Spleen (tissue), 7 donors: ENCODE results near the gene C11orf21.

ENCODE experiments used
- POLR2AphosphoS5 ChIP-seq, 3 donors: sonication (generic); formaldehyde crosslinking; IDR thresholded peaks; one replicate each; pipeline ENCODE4 v1.5.1; 2017; ENCODE audit warnings: antibody characterized with exemption in 3 of 3
- TF ChIP-seq, protein P1 (sequence below), 11 experiments: fragments of 200-600 bp in 7 of 11; fragments of 450-650 bp in 4 of 11; sonication (generic) in 4 of 11; IDR thresholded peaks in 8 of 11; conservative IDR thresholded peaks in 3 of 11; 1 replicate in 7 of 11; 2 replicates in 4 of 11; pipeline versions ENCODE4 v1.4.0 to v1.8.0; 2016 to 2021; ENCODE audit warnings: antibody characterized with exemption in 11 of 11, inconsistent platforms in 4 of 11, mild to moderate bottlenecking in 1 of 11
- donor health status: DM: no; HTN: no; CAD: no; lungs with moderate emphysema.
- donor health status: DM: no; HTN: no; CAD: no.
- donor health status: DM: no; HTN: no; CAD: no.

DNA sequence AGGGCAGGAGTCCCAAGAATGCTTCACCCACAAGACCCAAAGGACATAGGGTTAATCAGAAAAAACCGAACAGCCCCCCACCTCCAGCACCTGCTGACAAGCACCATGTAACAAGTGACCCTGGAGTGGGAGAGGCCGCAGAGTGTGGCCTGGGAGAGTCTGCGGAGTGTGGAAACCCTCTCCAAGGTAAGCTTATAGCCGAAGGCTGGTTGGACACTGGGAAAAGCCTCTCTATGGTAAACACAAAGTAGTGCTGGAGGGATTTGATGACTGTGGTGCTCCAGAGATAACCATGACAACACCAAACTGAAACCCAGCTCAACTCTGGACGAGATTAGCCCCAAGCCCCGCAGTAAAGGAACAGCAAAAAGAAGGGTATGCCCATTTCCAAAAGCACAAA, 50.6 kb downstream of the C11orf21 start:
- TF ChIP-seq, protein P1, sequence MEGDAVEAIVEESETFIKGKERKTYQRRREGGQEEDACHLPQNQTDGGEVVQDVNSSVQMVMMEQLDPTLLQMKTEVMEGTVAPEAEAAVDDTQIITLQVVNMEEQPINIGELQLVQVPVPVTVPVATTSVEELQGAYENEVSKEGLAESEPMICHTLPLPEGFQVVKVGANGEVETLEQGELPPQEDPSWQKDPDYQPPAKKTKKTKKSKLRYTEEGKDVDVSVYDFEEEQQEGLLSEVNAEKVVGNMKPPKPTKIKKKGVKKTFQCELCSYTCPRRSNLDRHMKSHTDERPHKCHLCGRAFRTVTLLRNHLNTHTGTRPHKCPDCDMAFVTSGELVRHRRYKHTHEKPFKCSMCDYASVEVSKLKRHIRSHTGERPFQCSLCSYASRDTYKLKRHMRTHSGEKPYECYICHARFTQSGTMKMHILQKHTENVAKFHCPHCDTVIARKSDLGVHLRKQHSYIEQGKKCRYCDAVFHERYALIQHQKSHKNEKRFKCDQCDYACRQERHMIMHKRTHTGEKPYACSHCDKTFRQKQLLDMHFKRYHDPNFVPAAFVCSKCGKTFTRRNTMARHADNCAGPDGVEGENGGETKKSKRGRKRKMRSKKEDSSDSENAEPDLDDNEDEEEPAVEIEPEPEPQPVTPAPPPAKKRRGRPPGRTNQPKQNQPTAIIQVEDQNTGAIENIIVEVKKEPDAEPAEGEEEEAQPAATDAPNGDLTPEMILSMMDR (IDR thresholded peaks at IDR 0.05 in 8 of 11, conservative IDR thresholded peaks at IDR 0.05 in 3 of 11), result no peak
- TF ChIP-seq POLR2AphosphoS5 (IDR thresholded peaks at IDR 0.05), result no peak
